H1 (cell line): ENCODE measurements around the gene WDR27. TPM values are rescaled to one million over a fixed set of nuclear protein-coding genes. Genes with fewer than 3 reads are reported as not detected.

ENCODE experiments used
- CTCF ChIA-PET: fragments of 300-600 bp; sonication (Branson Sonifier 250); formaldehyde crosslinking; loops from one replicate; lab custom pipeline; 2021; ENCODE audit not compliant: partially characterized antibody; lab: Charles Lee
- POLR2A ChIA-PET: fragments of 300-600 bp; sonication (Branson Sonifier 250); formaldehyde crosslinking; loops from one replicate; lab custom pipeline; 2021; ENCODE audit warnings: inconsistent platforms; ENCODE audit not compliant: partially characterized antibody; lab: Charles Lee
- DNase-seq, 2 experiments: peaks; one replicate each; pipeline versions ENCODE4 v3.0.0 to v3.0.0-alpha.2; 2010 to 2022; ENCODE audit warnings: low spot score in 2 of 2, low read depth in 1 of 2, mixed read lengths in 1 of 2
- FAIRE-seq: peaks from 2 replicates; lab custom pipeline; 2011; peaks lifted over from hg19 to GRCh38; lab: Jason Lieb, UNC
- H2AFZ ChIP-seq: 2 replicates; pipeline ENCODE4 v1.8.1; 2012; ENCODE audit warnings: low read length, inconsistent platforms
- H2AK5ac ChIP-seq: 2 replicates; pipeline ENCODE4 v1.6.1; 2013; ENCODE audit warnings: low read depth, low read length
- H2BK120ac ChIP-seq: replicated peaks from 2 replicates; pipeline ENCODE3; 2013; ENCODE audit warnings: low read depth, low read length, inconsistent platforms
- H2BK12ac ChIP-seq: 2 replicates; pipeline ENCODE4 v1.6.1; 2013; ENCODE audit warnings: low read depth, low read length
- H2BK15ac ChIP-seq: 2 replicates; pipeline ENCODE4 v1.6.1; 2013; ENCODE audit warnings: low read length
- H2BK20ac ChIP-seq: 2 replicates; pipeline ENCODE4 v1.6.1; 2013; ENCODE audit warnings: low read length
- H2BK5ac ChIP-seq: 2 replicates; pipeline ENCODE4 v1.6.1; 2013; ENCODE audit warnings: low read depth, low read length
- H3K14ac ChIP-seq: 2 replicates; pipeline ENCODE4 v1.6.1; 2013; ENCODE audit warnings: inconsistent platforms; ENCODE audit not compliant: insufficient read length
- H3K18ac ChIP-seq: 2 replicates; pipeline ENCODE4 v1.6.1; 2013; ENCODE audit warnings: low read length; ENCODE audit errors: extremely low read depth
- H3K23ac ChIP-seq: 2 replicates; pipeline ENCODE4 v1.6.1; 2013; ENCODE audit warnings: inconsistent platforms; ENCODE audit not compliant: insufficient read length
- H3K23me2 ChIP-seq: 2 replicates; pipeline ENCODE4 v1.6.1; 2013; ENCODE audit warnings: low read depth, low read length
- H3K27ac ChIP-seq: 2 replicates; pipeline ENCODE4 v1.6.1; 2011; ENCODE audit warnings: low read depth, low read length, inconsistent platforms
- H3K27me3 ChIP-seq, 4 experiments: replicated peaks in 1 of 4; 1 replicate in 1 of 4; 2 replicates in 3 of 4; pipeline versions ENCODE4 v1.6.1 to v1.8.1; 2011 to 2013; ENCODE audit warnings: low read length in 3 of 4, mild to moderate bottlenecking in 3 of 4, inconsistent platforms in 2 of 4, mixed read lengths in 2 of 4, moderate library complexity in 1 of 4; ENCODE audit not compliant: control insufficient read depth in 3 of 4, insufficient read depth in 3 of 4; ENCODE audit errors: extremely low read depth in 1 of 4
- H3K36me3 ChIP-seq, 4 experiments: 2 replicates each; pipeline versions ENCODE4 v1.6.1 to v1.8.1; 2011 to 2013; ENCODE audit warnings: mild to moderate bottlenecking in 4 of 4, low read length in 3 of 4, moderate library complexity in 2 of 4, control low read depth in 1 of 4, inconsistent platforms in 1 of 4; ENCODE audit not compliant: insufficient read depth in 4 of 4, control insufficient read depth in 2 of 4
- H3K4ac ChIP-seq: replicated peaks from 2 replicates; pipeline ENCODE3; 2013; ENCODE audit warnings: low read length, low read depth, mixed read lengths, inconsistent platforms; ENCODE audit not compliant: insufficient read length
- H3K4me1 ChIP-seq, 4 experiments: replicated peaks in 1 of 4; 1 replicate in 1 of 4; 2 replicates in 3 of 4; pipeline versions ENCODE4 v1.6.1 to v1.8.1; 2011 to 2013; ENCODE audit warnings: low read length in 3 of 4, inconsistent platforms in 2 of 4, mixed read lengths in 1 of 4; ENCODE audit not compliant: insufficient read depth in 4 of 4, control insufficient read depth in 3 of 4
- H3K4me2 ChIP-seq, 2 experiments: 2 replicates each; pipeline versions ENCODE4 v1.6.1 to v1.8.1; 2011 to 2013; ENCODE audit warnings: low read depth in 2 of 2, low read length in 2 of 2, control low read depth in 1 of 2, inconsistent platforms in 1 of 2, mild to moderate bottlenecking in 1 of 2; ENCODE audit not compliant: insufficient read depth in 1 of 2
- H3K4me3 ChIP-seq, 4 experiments: fragments of 200-600, 300-600 bp in 1 of 4; sonication (generic), shearing (Covaris generic), sonication (Bioruptor Twin) in 1 of 4; 2 replicates each; pipeline versions ENCODE4 v1.5.1 to v1.8.1; 2011 to 2016; ENCODE audit warnings: low read length in 4 of 4, low read depth in 3 of 4, control low read depth in 2 of 4, inconsistent platforms in 2 of 4, mild to moderate bottlenecking in 2 of 4, mixed read lengths in 1 of 4, moderate library complexity in 1 of 4; ENCODE audit not compliant: insufficient read depth in 2 of 4; ENCODE audit errors: extremely low read depth in 1 of 4
- H3K56ac ChIP-seq: replicated peaks from 2 replicates; pipeline ENCODE3; 2013; ENCODE audit warnings: low read depth, mild to moderate bottlenecking, mixed read lengths, low read length, inconsistent platforms; ENCODE audit not compliant: insufficient read length
- H3K79me1 ChIP-seq: 2 replicates; pipeline ENCODE4 v1.6.1; 2013; ENCODE audit warnings: low read depth, low read length, control low read depth
- H3K79me2 ChIP-seq, 2 experiments: 2 replicates each; pipeline versions ENCODE4 v1.6.1 to v1.8.1; 2012 to 2013; ENCODE audit warnings: low read length in 2 of 2, mild to moderate bottlenecking in 2 of 2, inconsistent platforms in 1 of 2; ENCODE audit not compliant: insufficient read depth in 2 of 2, control insufficient read depth in 1 of 2
- H3K9ac ChIP-seq, 4 experiments: replicated peaks in 1 of 4; 1 replicate in 1 of 4; 2 replicates in 3 of 4; pipeline versions ENCODE4 v1.6.1 to v1.8.1; 2011 to 2013; ENCODE audit warnings: low read depth in 3 of 4, low read length in 3 of 4, control low read depth in 2 of 4, mild to moderate bottlenecking in 2 of 4, moderate library complexity in 2 of 4, inconsistent platforms in 1 of 4; ENCODE audit errors: extremely low read depth in 1 of 4
- H3K9me3 ChIP-seq, 2 experiments: 2 replicates each; pipeline versions ENCODE4 v1.6.1 to v1.8.1; 2012 to 2013; ENCODE audit warnings: mild to moderate bottlenecking in 2 of 2, moderate library complexity in 2 of 2, control low read depth in 1 of 2, inconsistent platforms in 1 of 2, low read depth in 1 of 2, low read length in 1 of 2, mixed read lengths in 1 of 2; ENCODE audit not compliant: insufficient read depth in 2 of 2
- H4K20me1 ChIP-seq, 2 experiments: replicated peaks in 1 of 2; 2 replicates each; pipeline versions ENCODE3 to v1.8.1; 2011 to 2013; ENCODE audit warnings: inconsistent platforms in 2 of 2, low read length in 2 of 2, mild to moderate bottlenecking in 1 of 2; ENCODE audit not compliant: insufficient read depth in 2 of 2, control insufficient read depth in 1 of 2
- H4K5ac ChIP-seq: 2 replicates; pipeline ENCODE4 v1.6.1; 2013; ENCODE audit warnings: low read length, low read depth, mixed read lengths, inconsistent platforms; ENCODE audit not compliant: insufficient read length
- H4K8ac ChIP-seq: 2 replicates; pipeline ENCODE4 v1.8.0; 2013; ENCODE audit warnings: mild to moderate bottlenecking, moderate library complexity, low read length, inconsistent platforms; ENCODE audit not compliant: insufficient read depth; ENCODE audit errors: extremely low read depth
- H4K91ac ChIP-seq: replicated peaks from 2 replicates; pipeline ENCODE3; 2013; ENCODE audit warnings: low read length, mixed read lengths, inconsistent platforms; ENCODE audit not compliant: insufficient read length
- POLR2A ChIP-seq, 2 experiments: IDR thresholded peaks; 1 replicate in 1 of 2; 2 replicates in 1 of 2; pipeline ENCODE4 v1.6.1; 2011; ENCODE audit warnings: low read depth in 2 of 2, low read length in 2 of 2, mild to moderate bottlenecking in 2 of 2; ENCODE audit errors: control extremely low read depth in 1 of 2
- TEAD4 ChIP-seq: IDR thresholded peaks from 2 replicates; pipeline ENCODE4 v1.6.1; 2012; ENCODE audit warnings: low read depth, low read length, inconsistent platforms, mixed read lengths
- WGBS, 2 experiments: shearing (Covaris generic) in 1 of 2; methylation state at CpG; one replicate each; pipeline versions ENCODE4 v1.1.6 to v1.1.7; 2013 to 2015; ENCODE audit warnings: low lambda C conversion rate in 2 of 2, mixed read lengths in 2 of 2, inconsistent platforms in 1 of 2, low coverage in 1 of 2, missing lambda C conversion rate in 1 of 2; ENCODE audit not compliant: insufficient replicate concordance in 2 of 2, insufficient coverage in 1 of 2, insufficient read length in 1 of 2; ENCODE audit errors: extremely low coverage in 1 of 2, missing lambda C conversion rate in 1 of 2; 5-methylcytosine and 5-hydroxymethylcytosine counted together
- polyA plus RNA-seq, 7 experiments: library from polyadenylated mRNA; depleted of rRNA in 3 of 7; stranded (reverse) in 5 of 7; unstranded in 2 of 7; fragments of >200 nt in 5 of 7; fragments of 200-250 nt in 2 of 7; gene quantifications; 1 replicate in 5 of 7; 2 replicates in 1 of 7; 4 replicates in 1 of 7; pipeline versions ENCODE4 v1.2.1 to v1.2.3, GENCODE V29; 2011 to 2013; ENCODE audit warnings: missing spikeins in 2 of 7, mixed read lengths in 2 of 7
- total RNA-seq: library from RNA; stranded (reverse); fragmentation: NEBNext Ultra II Directional; extraction: Animal tissue kit (Norgen Biotek cat#: 25700); gene quantifications from 2 replicates; pipeline ENCODE4 v1.2.1, GENCODE V29; 2021

Gene WDR27
- total and polyA plus RNA-seq, 2 of the 8 experiments (the other 6 are each of a cell fraction or from before 2014, with no cell fraction given), result 53.6 to 68.6 TPM

DNA sequence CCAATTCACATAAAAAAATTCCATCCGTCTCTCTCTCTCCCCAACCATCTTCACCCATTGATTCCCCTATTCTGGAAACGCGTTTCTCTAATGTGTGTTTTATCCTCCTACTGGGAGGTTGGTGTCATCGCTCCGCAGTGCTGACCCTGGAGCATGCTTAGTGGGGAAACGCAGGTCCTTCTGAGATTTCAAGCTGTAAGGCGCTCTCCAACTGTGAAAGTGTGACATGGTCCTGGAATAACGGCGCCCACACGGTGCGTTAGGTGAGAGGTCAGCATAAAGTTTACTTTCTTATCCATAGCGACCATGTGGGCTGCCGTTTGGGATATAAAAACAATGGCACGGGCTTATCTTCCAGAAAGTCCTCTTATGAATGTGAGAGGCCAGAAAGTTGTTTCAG is 123.9 kb downstream of the WDR27 start:
- no peak overlapping the region for H2BK5ac ChIP-seq
- no peaks in the 10 kb centered on the region for H3K79me2 ChIP-seq
- no peaks in the 10 kb centered on the region; the same call in 1 of the 2 replicates for H3K23me2 ChIP-seq
- H3K4me1 ChIP-seq, result no peaks in the 10 kb centered on the region
- DNase-seq (no peak), FAIRE-seq (no peak)
- WGBS, 2 experiments, result 98 to 100% methylated on average over 1 to 14 of the region's 14 CpGs
- no peak overlapping the region for H2AK5ac ChIP-seq
- H3K36me3 ChIP-seq, result peaks cover 0 to 2% (median 0%) of the 10 kb centered on the region in 4 experiments; a peak in 2 of 8 replicates
- H4K91ac ChIP-seq, result no peak overlapping the region
- H3K4ac ChIP-seq, result no peak overlapping the region
- H4K8ac ChIP-seq, result no peak overlapping the region
- H3K4me2 ChIP-seq, result no peak overlapping the region
- no peak overlapping the region for H2BK20ac ChIP-seq
- H2BK12ac ChIP-seq, result no peak overlapping the region
- H2AFZ ChIP-seq, result no peak overlapping the region
- H3K79me1 ChIP-seq, result no peaks in the 10 kb centered on the region
- TF ChIP-seq TEAD4, result no peak
- no peak for TF ChIP-seq POLR2A (IDR thresholded peaks at IDR 0.05; ENCODE audit: control extremely low read depth in 1 of 2, low read depth in 2 of 2, low read length in 2 of 2)
- H3K9ac ChIP-seq, result no peak overlapping the region
- H4K5ac ChIP-seq, result no peak overlapping the region
- no peak overlapping the region for H3K56ac ChIP-seq
- H2BK15ac ChIP-seq, result no peak overlapping the region
- H3K27me3 ChIP-seq, result no peaks in the 10 kb centered on the region
- no peak overlapping the region for H3K4me3 ChIP-seq
- ChIA-PET POLR2A (no interaction called here), CTCF (interaction anchor here (0.6 to 2.2 kb wide), 2 partner anchors 9 to 259 kb away, joined by 3 to 5 read pairs; no protein-coding TSS in a partner anchor)
- H3K27ac ChIP-seq, result no peak overlapping the region
- no peaks in the 10 kb centered on the region for H3K9me3 ChIP-seq
- H3K14ac ChIP-seq, result no peak overlapping the region
- H2BK120ac ChIP-seq, result no peak overlapping the region
- H3K18ac ChIP-seq, result no peak overlapping the region
- H4K20me1 ChIP-seq, result no peaks in the 10 kb centered on the region
- H3K23ac ChIP-seq, result no peak overlapping the region
